ENCODE measurements around the gene LAMB4.
"Not testable (repeated sequence)": the region's sequence is repeated elsewhere in the genome, so short reads cannot be mapped to it uniquely, and the experiment has no call there.

Gene LAMB4

GRCh38 chr7:108038986-108039385, 91.2 kb downstream of the LAMB4 start:
- no peak for DNase-seq

DNA sequence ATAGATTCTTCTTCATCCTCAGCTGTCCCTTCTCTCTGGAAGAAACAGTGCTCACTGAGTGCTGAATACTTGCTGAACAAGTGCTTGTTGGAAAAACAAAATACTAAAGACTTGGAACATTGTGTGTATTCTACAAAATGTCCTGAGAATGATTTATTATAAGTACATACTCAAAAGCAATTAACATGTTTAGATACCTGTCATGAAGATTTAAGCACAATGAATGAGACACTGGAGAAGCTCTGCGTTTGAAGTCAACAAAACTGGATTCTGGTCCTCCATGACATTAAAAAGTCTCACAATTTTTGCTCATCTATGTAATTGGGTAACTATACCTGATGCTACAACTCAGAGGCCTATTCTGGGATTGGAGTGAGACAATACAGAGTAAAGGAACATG, 92.4 kb downstream of the LAMB4 start:
- no peak for DNase-seq

DNA sequence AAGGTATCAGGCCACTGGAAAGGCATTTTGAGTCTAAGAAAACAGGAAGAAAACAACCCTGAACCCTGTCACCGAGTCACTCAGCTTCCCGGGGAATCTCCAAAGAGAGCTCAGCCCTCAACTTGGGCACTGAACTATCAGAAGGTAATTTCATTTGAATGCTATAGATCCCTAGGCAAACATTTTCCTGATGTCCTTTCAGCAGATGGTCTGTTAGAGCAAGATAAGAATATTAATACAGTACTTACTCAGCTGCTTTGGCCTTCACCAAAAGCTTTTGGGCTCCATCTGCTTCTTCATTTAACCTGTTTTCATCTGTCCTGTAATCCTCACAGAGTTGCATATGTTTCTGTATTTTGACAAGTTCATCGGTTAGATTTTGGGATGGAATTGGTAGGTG, 93.0 kb downstream of the LAMB4 start:
- no peak for DNase-seq

GRCh38 chr7:108034586-108034985, 95.6 kb downstream of the LAMB4 start:
- no peak for DNase-seq

DNA sequence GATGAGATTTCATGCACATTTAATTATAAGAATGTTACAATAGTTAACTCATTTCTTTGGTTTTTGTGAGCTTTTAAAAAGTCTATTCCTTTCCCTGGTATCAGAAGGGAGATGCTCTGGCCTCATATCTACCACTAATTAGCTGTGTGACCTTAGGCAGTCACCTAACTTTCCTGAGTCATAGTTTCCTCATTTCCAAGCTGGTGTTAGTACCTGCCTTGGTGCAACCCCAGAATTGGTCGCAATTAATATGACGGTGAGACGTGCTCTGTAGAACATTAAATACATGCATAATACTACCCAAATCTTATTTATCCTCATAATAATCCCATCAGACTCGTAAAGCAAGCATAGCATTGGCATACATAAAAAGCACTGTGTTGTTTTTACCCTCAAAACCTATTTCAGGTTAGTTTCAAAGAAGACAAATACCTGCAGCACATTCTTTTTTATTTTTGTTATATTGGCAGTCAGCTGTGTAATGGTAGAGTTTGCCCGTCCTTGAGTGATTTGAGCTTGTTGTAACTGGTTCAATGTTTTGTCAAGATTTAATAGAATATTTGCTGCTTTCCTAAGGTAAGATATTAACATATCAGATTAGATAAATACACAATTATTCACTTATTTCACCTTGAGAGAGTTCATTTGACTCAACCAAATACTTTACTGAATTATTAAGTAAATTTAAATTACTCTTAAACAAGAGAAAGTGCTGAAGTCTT, 96.2 kb downstream of the LAMB4 start:
- no peak for DNase-seq

GRCh38 chr7:108033309-108033708, 96.9 kb downstream of the LAMB4 start:
- not testable (repeated sequence) for DNase-seq

DNA sequence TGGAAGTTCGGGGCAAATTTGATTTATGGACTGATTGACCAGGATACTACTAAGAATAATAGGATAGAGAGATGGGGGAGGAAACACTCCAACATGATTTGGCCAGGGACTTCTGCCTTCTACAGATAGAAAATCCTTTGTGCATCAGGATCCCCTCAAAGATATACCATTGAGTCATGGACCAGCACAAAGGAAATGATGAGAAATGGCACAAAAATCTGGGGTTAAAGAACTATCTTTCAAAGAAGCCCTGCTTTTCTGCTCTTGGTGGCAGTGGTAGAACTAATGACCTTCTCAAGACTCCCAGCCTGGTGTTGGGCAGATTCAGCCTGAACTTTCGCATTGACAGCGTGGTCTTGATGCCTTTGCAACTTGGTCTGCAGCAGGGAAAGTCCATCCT, 99.6 kb downstream of the LAMB4 start:
- no peak for DNase-seq

- DNase-seq: no peak
Measured at GRCh38 chr7:108029034-108029433, 101.1 kb downstream of the LAMB4 start.

GRCh38 chr7:108028111-108028510, 102.0 kb downstream of the LAMB4 start:
- DNase-seq: no peak

DNA sequence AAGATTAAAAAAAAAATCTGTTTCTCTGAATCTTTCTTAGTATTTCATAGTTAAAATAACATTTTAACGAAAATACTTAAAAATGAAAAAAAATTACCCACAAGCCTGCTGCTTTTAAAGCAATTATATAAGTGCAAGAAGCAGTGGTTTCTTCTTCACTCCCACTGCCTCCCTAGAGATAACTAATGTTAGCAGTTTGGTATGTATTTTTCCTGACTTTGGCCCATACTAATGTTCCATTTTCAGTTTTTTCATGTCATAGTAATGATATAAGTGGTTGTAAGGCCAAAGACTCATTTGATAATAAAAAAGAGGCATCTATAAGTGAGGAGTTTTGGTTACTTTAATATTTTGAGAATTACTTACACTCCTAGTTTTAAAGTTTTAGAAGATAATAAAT, 102.9 kb downstream of the LAMB4 start:
- no peak for DNase-seq

DNA sequence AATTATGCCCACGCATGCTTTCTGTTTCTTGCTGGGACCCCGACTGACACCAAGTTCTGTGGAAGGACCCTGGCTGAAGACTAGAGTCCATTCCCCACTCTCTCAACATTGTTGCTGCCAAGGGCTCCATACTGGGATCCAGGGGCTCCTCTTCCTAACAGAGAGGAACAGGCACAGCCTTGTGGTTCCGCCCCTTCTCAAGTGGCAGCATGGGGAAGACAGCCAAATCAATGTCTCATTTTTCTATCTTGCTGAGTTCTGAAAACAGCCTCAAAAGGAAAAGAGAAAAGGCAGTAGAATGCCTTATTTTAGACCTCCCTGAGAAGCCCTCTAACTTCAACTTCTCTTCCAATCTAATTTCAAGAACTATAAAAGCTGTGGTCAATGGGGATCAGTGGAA, 103.5 kb downstream of the LAMB4 start:
- no peak for DNase-seq

- DNase-seq: no peak
Measured at GRCh38 chr7:108026116-108026515, 104.0 kb downstream of the LAMB4 start.

GRCh38 chr7:108024538-108024937, 105.6 kb downstream of the LAMB4 start:
- DNase-seq: no peak

DNA sequence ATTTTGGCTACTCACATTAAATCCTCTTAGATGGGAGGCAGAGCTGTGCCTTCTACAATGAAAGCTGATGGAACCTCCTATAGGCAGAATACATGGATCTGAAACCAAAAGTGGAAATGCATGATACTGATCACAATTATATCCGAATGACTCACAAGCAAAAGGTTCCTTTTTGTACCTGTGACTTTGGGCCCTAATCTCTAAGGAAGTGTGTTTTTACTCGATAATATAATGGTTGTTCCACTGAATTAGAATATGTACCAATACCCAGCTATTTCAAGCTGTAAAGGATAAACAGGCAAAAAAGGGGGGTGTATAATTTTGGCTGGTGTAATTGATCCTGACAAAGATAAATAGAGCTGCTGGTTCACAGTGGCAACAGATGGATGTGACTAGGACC, 109.6 kb downstream of the LAMB4 start:
- no peak for DNase-seq

DNA sequence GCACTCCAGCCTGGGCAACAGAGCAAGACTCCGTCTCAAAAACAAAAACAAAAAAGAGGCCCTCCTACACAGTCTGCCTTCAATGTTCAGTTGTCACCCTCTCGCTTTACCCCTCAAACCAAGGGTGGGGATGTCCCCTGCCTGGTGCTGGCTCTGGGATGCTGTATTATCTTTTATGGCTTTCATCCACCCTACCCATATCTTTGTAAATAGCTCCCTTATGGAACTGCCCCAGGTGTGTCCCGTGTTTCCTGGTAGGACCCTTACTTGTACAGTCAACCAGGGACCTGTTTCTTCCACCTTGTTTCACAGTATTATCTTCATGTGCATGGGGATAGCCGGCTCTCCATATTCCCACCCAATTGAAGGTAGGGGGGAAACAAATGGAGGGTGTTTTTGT, 111.5 kb downstream of the LAMB4 start:
- DNase-seq: no peak

DNA sequence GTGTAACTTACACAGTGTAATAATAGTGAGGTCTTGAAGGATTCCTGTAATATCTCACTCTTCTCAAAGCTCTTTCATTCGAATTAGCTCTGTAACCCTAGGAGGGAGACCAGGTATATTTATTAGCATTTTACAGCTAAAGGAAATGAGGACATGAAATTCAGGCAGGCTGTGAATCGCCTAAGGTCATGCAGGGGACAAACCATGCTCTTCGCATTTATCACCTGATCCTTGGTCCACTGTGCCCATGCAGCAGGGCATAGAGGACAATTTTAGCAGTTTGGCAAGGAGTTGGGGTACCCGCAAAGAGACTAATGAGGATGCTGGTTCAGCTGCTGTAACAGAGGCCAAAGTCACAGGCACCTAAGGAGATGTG, 112.4 kb downstream of the LAMB4 start:
- DNase-seq: no peak

GRCh38 chr7:108016841-108017775, 113.1 kb downstream of the LAMB4 start:
- DNase-seq: no peak

- no peak for DNase-seq
Measured at GRCh38 chr7:108015740-108016139, 114.4 kb downstream of the LAMB4 start.

GRCh38 chr7:108014747-108015682, 115.1 kb downstream of the LAMB4 start:
- no peak for DNase-seq

GRCh38 chr7:108014215-108014614, 115.9 kb downstream of the LAMB4 start:
- no peak for DNase-seq

GRCh38 chr7:108012499-108013430, 117.4 kb downstream of the LAMB4 start:
- no peak for DNase-seq

GRCh38 chr7:108010377-108010776, 119.8 kb downstream of the LAMB4 start:
- no peak for DNase-seq

Measured in right hindlimb (tissue), 1 donor.